Tibial nerve (tissue), 3 donors: ENCODE data around the gene GPC2.
"Not testable (repeated sequence)": the region's sequence is repeated elsewhere in the genome, so short reads cannot be mapped to it uniquely, and the experiment has no call there.

Source experiments
- POLR2A ChIP-seq, 2 donors: fragments of 450-650 bp; IDR thresholded peaks; one replicate each; pipeline ENCODE4 v1.6.1; 2017; ENCODE audit warnings: antibody characterized with exemption in 2 of 2, mild to moderate bottlenecking in 2 of 2, moderate library complexity in 2 of 2
- TF ChIP-seq, protein P1 (sequence below), 5 experiments: fragments of 200-600 bp in 3 of 5; fragments of 450-650 bp in 2 of 5; sonication (generic) in 3 of 5; IDR thresholded peaks; one replicate each; pipeline ENCODE4 v1.5.1; 2016 to 2019; ENCODE audit warnings: antibody characterized with exemption in 5 of 5, mild to moderate bottlenecking in 3 of 5, moderate library complexity in 2 of 5

DNA sequence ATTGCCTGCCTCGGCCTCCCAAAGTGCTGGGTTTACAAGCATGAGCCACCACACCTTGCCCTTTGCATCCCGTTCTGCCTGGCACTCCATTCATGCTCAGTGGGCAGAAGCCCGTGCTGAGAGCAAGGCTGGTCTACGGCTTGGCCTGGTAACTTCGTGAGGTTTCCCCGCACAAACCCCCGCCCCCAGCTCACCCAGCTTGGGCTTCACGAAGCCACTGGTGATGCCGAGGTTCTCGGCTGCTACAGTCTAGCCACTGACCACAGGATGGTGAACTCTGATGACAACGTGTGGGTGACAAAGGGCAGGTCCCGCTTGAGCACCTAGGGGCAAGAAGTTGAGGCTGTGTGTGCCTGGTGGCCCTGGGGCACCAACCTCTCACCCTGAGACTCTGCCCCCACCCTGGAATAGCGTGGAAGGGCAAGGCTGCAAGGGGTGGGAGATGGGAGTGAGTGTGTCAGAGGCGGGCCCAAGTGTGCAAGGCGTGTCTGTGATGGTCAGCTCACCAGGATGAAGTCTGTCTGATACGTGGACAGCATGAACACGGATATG lies 46.3 kb upstream of the GPC2 start:
- TF ChIP-seq, protein P1, sequence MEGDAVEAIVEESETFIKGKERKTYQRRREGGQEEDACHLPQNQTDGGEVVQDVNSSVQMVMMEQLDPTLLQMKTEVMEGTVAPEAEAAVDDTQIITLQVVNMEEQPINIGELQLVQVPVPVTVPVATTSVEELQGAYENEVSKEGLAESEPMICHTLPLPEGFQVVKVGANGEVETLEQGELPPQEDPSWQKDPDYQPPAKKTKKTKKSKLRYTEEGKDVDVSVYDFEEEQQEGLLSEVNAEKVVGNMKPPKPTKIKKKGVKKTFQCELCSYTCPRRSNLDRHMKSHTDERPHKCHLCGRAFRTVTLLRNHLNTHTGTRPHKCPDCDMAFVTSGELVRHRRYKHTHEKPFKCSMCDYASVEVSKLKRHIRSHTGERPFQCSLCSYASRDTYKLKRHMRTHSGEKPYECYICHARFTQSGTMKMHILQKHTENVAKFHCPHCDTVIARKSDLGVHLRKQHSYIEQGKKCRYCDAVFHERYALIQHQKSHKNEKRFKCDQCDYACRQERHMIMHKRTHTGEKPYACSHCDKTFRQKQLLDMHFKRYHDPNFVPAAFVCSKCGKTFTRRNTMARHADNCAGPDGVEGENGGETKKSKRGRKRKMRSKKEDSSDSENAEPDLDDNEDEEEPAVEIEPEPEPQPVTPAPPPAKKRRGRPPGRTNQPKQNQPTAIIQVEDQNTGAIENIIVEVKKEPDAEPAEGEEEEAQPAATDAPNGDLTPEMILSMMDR (IDR thresholded peaks at IDR 0.05), result not testable (repeated sequence)
- not testable (repeated sequence) for TF ChIP-seq POLR2A (IDR thresholded peaks at IDR 0.05)
